AG09309 (cell line): ENCODE measurements around the gene AMBRA1.

Source experiments
- DNase-seq: peaks from one replicate; pipeline ENCODE4 v3.0.0-alpha.2; 2010; ENCODE audit warnings: low read depth
- H3K4me3 ChIP-seq: 2 replicates; pipeline ENCODE4 v1.5.1; 2011; ENCODE audit warnings: mild to moderate bottlenecking, low read depth, low read length, moderate library complexity; ENCODE audit not compliant: control insufficient read depth
- CTCF ChIP-seq: IDR thresholded peaks from 2 replicates; pipeline ENCODE4 v1.5.1; 2011; ENCODE audit warnings: mild to moderate bottlenecking, low read depth, low read length, inconsistent platforms; ENCODE audit not compliant: insufficient read depth, control insufficient read depth; ENCODE audit errors: missing control alignments

The AMBRA1 gene

DNA sequence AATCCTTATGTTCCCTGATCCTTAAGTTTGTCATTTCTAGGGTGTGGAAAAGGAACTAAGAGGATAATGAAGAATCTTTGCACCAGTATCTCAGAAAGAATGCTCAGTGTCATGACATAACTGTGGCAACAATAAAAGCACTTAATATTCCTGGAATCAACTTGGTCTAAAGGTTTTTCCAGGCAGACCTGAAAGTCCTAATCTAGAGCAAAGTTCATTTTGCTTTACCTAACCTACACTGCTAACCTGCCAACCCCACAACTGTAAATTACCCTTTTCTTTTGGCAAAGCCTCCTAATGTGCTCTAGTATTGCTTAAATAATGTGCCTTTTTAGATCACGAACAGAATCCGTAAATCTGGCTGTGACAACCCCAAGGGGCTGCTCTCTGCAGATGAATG, 82.5 kb downstream of the AMBRA1 start:
- no peak for DNase-seq
- no peak for TF ChIP-seq CTCF
- H3K4me3 ChIP-seq: no peak overlapping the region

DNA sequence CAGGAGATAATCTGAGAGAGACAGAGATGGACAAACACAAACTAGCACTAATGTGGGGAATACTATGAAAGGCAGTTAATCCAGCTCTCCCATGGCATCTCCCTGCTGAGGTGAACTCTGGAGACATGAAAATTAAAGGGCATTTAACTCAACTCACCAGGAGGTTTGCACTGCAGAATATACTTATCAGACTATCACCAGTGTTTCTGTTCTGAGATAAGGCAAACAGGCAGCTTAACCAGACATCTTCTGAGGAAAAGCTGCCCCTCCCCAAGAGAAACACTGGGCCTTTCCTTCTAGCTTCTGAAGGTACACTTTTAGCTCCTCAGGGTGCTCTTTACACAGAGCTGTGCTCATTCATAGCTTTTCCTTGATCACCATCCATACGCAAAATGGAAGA, 85.5 kb downstream of the AMBRA1 start:
- no peak for TF ChIP-seq CTCF
- no peak overlapping the region for H3K4me3 ChIP-seq
- DNase-seq: no peak

DNA sequence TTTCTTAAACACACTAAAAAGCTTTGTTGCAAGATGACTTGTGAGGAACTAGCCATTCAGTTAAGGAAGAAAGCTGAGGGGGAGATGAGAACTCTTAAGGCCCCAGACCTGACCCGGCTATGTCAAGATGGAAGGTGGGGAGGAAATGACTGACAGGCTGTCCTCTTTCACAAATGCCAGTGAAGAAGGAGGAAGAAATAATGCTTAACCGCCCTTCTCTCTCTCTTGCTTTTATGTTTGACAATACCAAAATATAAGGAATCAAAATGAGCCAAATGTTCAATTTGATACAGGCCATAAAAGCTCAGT, 87.4 kb downstream of the AMBRA1 start:
- H3K4me3 ChIP-seq: no peak overlapping the region
- DNase-seq: no peak
- no peak for TF ChIP-seq CTCF

DNA sequence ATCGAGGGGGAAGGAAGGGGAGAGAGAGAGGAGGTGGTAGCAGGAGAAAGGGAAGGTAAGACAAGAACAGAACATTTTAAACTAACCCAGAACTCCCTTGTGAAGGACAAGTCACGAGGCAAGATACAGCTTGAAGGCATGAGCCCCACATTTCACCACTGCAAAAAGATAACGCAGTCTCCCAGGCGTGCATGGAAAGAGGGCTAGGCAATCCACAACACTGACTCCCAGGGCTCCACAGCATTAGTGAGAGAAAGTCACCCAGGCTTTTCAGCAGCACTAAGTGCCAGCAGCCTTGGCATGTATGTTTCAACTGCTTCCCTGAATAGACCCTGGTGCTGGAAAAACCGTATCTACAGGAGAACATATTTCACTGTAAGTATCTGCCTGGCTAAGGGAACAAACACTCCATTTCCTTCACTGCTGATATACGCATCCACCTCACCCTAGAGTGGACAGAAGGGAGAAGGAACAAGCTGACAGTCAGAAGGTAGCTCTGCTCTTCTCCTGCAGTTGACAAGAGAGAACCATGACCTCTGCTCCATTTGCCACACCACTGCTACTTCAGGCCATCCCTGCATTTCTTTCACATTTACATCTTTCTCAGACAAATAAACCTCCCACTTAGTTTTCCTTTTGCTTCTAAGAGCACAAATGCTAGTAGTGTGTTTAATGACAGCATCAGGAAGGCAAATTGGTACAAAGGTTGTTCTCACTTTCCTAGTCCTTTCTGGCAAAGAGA, 87.9 kb downstream of the AMBRA1 start:
- H3K4me3 ChIP-seq: no peak overlapping the region
- no peak for TF ChIP-seq CTCF
- no peak for DNase-seq

DNA sequence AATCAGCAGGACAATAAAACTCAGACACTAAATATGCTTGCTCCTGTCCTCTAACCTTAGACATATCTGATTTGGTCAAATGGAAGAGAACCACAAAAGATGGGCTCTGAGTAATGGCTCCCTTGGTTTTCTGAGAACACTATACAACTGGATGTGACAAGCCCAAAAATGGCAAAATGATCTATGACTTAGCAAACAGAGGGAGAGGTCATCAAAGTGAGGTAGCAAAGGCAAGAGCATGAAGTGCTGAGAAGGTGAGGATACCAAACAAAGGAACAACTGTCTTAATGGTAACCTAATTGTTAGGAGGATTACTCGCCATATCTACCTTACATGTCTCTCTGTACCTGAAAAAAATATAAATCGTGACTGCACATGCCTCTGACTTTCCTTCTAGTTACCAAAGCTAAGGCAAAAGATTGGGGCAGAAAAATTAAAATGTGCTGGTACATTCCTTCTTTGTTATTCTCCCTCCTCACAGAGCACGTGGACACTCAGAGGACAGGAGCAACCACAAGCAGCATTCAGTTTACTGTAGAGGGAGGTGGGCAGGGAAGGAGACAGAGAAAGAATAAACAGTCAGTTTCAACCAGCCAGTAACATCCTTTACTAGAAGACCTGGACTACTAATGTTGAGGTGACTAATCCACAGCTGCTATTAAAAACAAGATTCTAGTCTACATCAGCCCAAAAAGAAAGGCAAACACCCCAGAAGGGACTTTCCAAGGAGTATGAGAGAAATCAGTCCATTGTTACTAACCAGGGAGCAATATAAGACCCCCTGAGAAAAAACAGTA, 88.8 kb downstream of the AMBRA1 start:
- DNase-seq: no peak
- no peak overlapping the region for H3K4me3 ChIP-seq
- TF ChIP-seq CTCF: no peak

DNA sequence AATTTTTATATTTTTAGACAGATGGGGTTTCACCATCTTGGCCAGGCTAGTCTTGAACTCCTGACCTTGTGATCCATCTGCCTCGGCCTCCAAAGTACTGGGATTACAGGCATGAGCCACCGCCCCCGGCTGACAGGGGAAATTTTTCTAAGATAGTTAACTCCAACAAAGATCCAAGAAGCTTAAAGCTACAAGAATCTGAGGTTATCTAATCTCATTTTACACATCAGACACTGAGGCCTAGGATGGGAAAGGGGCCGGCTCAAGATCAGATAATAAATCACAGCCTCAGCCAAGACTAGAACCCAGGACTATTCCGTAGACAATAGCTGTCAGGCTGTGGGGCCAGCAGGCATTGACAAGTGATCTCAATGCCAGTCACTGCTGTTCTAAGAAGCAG, 94.0 kb downstream of the AMBRA1 start:
- no peak for TF ChIP-seq CTCF
- no peak for DNase-seq
- no peak overlapping the region for H3K4me3 ChIP-seq
